ENCODE results near the gene FANCI.

- TF ChIP-seq CTCF (conservative IDR thresholded peaks at IDR 0.05; ENCODE audit: low read depth, low read length) (no peak), BHLHE40 (IDR thresholded peaks at IDR 0.05; ENCODE audit: low read depth, low read length) (no peak), POLR2A (IDR thresholded peaks at IDR 0.05; ENCODE audit: low read depth, low read length) (no peak), NFE2L2 (IDR thresholded peaks at IDR 0.05; ENCODE audit: low read depth, low read length) (no peak), CEBPB (IDR thresholded peaks at IDR 0.05; ENCODE audit: low read depth, low read length) (no peak), SMC3 (IDR thresholded peaks at IDR 0.05; ENCODE audit: low read depth, low read length) (no peak), MAFK (IDR thresholded peaks at IDR 0.05; ENCODE audit: low read depth, low read length) (no peak)
Observed at GRCh38 chr15:89340573-89340972, 96.8 kb downstream of the FANCI start.
